SU-DHL-6 (cell line): ENCODE data around the gene MINDY3.

Experiments
- H2AFZ ChIP-seq: fragments of 200-600 bp; sonication (generic); 2 replicates; pipeline ENCODE4 v1.6.1; 2014; ENCODE audit warnings: low read depth, mild to moderate bottlenecking, moderate library complexity, mixed read lengths, antibody characterized with exemption, low read length; ENCODE audit not compliant: severe bottlenecking
- H3F3A ChIP-seq: fragments of 200-600 bp; shearing (Covaris generic); 2 replicates; pipeline ENCODE4 v1.6.0; 2016; ENCODE audit warnings: antibody characterized with exemption, mild to moderate bottlenecking; ENCODE audit not compliant: insufficient read depth
- H3K27ac ChIP-seq: fragments of 200-600 bp; sonication (generic); 2 replicates; pipeline ENCODE4 v1.5.1; 2016; ENCODE audit warnings: low read depth, mild to moderate bottlenecking, low read length, moderate library complexity, mixed read lengths
- H3K27me3 ChIP-seq: fragments of 200-600 bp; sonication (generic), shearing (Covaris generic); 2 replicates; pipeline ENCODE4 v1.6.0; 2014; ENCODE audit warnings: mild to moderate bottlenecking, low read length
- H3K36me3 ChIP-seq: fragments of 200-600 bp; sonication (generic); 2 replicates; pipeline ENCODE4 v1.6.1; 2014; ENCODE audit warnings: mild to moderate bottlenecking, low read length, mixed read lengths
- H3K4me2 ChIP-seq: fragments of 300-600, 200-600 bp; shearing (Covaris generic), sonication (generic); 2 replicates; pipeline ENCODE4 v1.6.0; 2014; ENCODE audit warnings: low read length, low read depth, mild to moderate bottlenecking; ENCODE audit not compliant: poor library complexity, severe bottlenecking
- H3K4me3 ChIP-seq: fragments of 200-600 bp; sonication (generic); 2 replicates; pipeline ENCODE4 v1.5.1; 2014; ENCODE audit warnings: antibody characterized with exemption, low read length, mild to moderate bottlenecking, mixed read lengths; ENCODE audit not compliant: insufficient read depth, poor library complexity, severe bottlenecking
- H3K79me2 ChIP-seq: fragments of 200-600 bp; sonication (generic); 2 replicates; pipeline ENCODE4 v1.6.1; 2014; ENCODE audit warnings: mild to moderate bottlenecking, low read length, moderate library complexity; ENCODE audit not compliant: insufficient read depth
- H3K9ac ChIP-seq: fragments of 200-600 bp; sonication (generic); 2 replicates; pipeline ENCODE4 v1.7.0; 2014; ENCODE audit warnings: mild to moderate bottlenecking, low read length
- H3K9me2 ChIP-seq: fragments of 200-600 bp; sonication (generic); replicated peaks from 2 replicates; pipeline ENCODE4 v1.6.1; 2014; ENCODE audit warnings: low read length; ENCODE audit not compliant: insufficient read depth
- H3K9me3 ChIP-seq: fragments of 200-600 bp; sonication (generic); 2 replicates; pipeline ENCODE4 v1.6.1; 2014; ENCODE audit warnings: low read length, mixed read lengths; ENCODE audit not compliant: insufficient read depth
- H4K20me1 ChIP-seq: fragments of 200-600 bp; sonication (generic); 2 replicates; pipeline ENCODE4 v1.6.1; 2014; ENCODE audit warnings: low read depth, mild to moderate bottlenecking, antibody characterized with exemption, low read length, moderate library complexity, mixed read lengths
- CTCF ChIP-seq: fragments of 200-600 bp; sonication (generic); IDR thresholded peaks from one replicate; pipeline ENCODE4 v1.5.1; 2017; ENCODE audit warnings: antibody characterized with exemption, mild to moderate bottlenecking, low read length, moderate library complexity; ENCODE audit not compliant: insufficient read depth, poor library complexity, severe bottlenecking
- EZH2phosphoT487 ChIP-seq: fragments of 200-600 bp; sonication (generic), shearing (Covaris generic); conservative IDR thresholded peaks from 2 replicates; pipeline ENCODE4 v1.6.1; 2018; ENCODE audit warnings: mild to moderate bottlenecking, antibody characterized with exemption, low read length, moderate library complexity, mixed read lengths

Gene MINDY3

GRCh38 chr10:15751046-15751445 lies 109.3 kb downstream of the MINDY3 start:
- TF ChIP-seq CTCF, result no peak
- no peak for TF ChIP-seq EZH2phosphoT487
- H2AFZ ChIP-seq, result no peak overlapping the region
- H3F3A ChIP-seq, result no peaks in the 10 kb centered on the region
- H3K79me2 ChIP-seq, result no peaks in the 10 kb centered on the region
- no peaks in the 10 kb centered on the region for H3K9me3 ChIP-seq
- no peaks in the 10 kb centered on the region for H4K20me1 ChIP-seq
- no peaks in the 10 kb centered on the region for H3K36me3 ChIP-seq
- H3K9me2 ChIP-seq, result no peaks in the 10 kb centered on the region
- no peak overlapping the region for H3K9ac ChIP-seq
- H3K27me3 ChIP-seq, result no peaks in the 10 kb centered on the region
- H3K27ac ChIP-seq, result no peak overlapping the region
- H3K4me3 ChIP-seq, result no peak overlapping the region
- no peak overlapping the region for H3K4me2 ChIP-seq

DNA sequence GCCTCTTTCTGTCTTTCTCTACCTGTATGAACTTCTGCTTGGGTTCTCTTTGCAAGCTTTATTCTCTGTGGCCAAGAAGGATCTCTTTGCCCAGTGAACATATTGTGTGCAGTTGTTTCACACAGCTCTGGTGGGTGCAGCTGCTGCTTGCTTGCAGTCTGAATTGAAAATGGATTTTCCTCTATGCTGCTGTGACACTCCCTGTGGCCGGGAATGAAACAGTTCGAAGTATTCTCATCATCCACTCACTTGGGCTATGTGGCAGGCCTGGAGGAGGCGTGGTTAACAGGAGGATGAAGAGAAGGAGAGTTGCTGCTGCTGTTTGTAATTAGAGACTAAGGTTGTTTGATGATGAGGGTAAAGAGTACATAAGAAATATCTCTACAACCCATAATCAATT lies 112.2 kb downstream of the MINDY3 start:
- no peaks in the 10 kb centered on the region for H4K20me1 ChIP-seq
- H3K27me3 ChIP-seq, result no peaks in the 10 kb centered on the region
- no peak overlapping the region for H3K27ac ChIP-seq
- TF ChIP-seq CTCF (no peak), EZH2phosphoT487 (no peak)
- no peak overlapping the region for H3K4me2 ChIP-seq
- H3F3A ChIP-seq, result no peaks in the 10 kb centered on the region
- H3K4me3 ChIP-seq, result no peak overlapping the region
- H2AFZ ChIP-seq, result no peak overlapping the region
- H3K36me3 ChIP-seq, result no peaks in the 10 kb centered on the region
- no peaks in the 10 kb centered on the region for H3K79me2 ChIP-seq
- no peaks in the 10 kb centered on the region for H3K9me3 ChIP-seq
- H3K9me2 ChIP-seq, result no peaks in the 10 kb centered on the region
- H3K9ac ChIP-seq, result no peak overlapping the region

DNA sequence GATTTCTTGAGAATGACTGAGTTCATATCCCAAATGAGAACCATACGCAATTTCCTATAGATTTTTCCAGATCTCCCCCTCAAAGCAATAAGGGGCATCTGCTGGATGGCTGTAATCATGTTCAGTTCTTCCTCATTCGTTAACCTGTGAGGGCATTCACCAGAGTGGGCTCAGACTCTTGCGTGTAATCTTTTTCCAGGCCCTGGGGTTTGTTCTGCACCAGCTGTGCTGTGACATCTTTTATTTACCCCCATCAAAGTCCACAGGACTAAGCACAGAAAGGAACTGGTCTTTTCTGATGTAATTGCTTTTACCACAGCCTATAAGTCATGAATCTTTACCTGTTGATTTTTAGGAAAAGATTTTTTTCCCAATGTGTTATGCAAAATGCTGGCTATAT lies 112.7 kb downstream of the MINDY3 start:
- Histone ChIP-seq H2AFZ (no peak overlapping the region), H3K4me2 (no peak overlapping the region)

More for the DNA sequence above, 112.7 kb downstream of the MINDY3 start:
- no peak overlapping the region for H3K9ac ChIP-seq
- TF ChIP-seq CTCF (no peak), EZH2phosphoT487 (no peak)
- H3K9me3 ChIP-seq, result no peaks in the 10 kb centered on the region
- H3K27ac ChIP-seq, result no peak overlapping the region
- no peak overlapping the region for H3K4me3 ChIP-seq
- H4K20me1 ChIP-seq, result no peaks in the 10 kb centered on the region
- H3F3A ChIP-seq, result no peaks in the 10 kb centered on the region
- no peaks in the 10 kb centered on the region for H3K79me2 ChIP-seq
- no peaks in the 10 kb centered on the region for H3K9me2 ChIP-seq
- no peaks in the 10 kb centered on the region for H3K36me3 ChIP-seq
- no peaks in the 10 kb centered on the region for H3K27me3 ChIP-seq
